GM21423 (cell line): ENCODE data around the gene PPP2R2B.

Experiments
- ATAC-seq: cut with Tn5 transposase; IDR thresholded peaks from one replicate; pipeline ENCODE4 v1.9.1; 2021; ENCODE audit warnings: mild to moderate bottlenecking, moderate library complexity; ENCODE audit not compliant: unreplicated experiment

Gene PPP2R2B

DNA sequence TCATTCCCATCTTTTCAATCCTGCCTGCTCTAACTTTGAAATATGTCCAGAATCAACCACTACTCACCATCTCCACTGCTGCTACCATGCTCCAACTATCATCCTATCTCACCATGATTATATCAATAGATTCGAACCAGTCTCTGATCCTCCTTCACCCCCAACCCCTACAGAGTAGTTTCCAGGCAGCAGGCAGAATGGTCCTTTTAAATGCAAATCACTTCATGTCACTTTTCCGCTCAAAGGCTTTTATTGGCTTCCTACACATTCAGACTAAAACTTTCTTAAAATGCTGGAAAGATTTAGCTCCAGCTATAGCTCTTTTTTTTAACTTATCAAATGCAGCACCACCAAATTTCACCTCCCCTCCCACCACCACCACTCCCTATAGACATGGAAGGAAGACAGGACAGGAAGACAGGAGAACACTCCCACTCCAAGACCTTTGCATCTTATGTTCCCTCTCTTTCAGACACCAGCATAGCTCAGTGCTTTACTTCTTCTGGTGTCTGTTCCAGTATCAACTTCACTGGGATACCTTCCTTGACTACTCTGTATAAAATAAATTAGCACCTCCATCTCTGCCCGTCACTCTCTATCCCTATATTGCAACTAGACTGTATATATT lies 9.9 kb upstream of the PPP2R2B start:
- ATAC-seq: no peak

DNA sequence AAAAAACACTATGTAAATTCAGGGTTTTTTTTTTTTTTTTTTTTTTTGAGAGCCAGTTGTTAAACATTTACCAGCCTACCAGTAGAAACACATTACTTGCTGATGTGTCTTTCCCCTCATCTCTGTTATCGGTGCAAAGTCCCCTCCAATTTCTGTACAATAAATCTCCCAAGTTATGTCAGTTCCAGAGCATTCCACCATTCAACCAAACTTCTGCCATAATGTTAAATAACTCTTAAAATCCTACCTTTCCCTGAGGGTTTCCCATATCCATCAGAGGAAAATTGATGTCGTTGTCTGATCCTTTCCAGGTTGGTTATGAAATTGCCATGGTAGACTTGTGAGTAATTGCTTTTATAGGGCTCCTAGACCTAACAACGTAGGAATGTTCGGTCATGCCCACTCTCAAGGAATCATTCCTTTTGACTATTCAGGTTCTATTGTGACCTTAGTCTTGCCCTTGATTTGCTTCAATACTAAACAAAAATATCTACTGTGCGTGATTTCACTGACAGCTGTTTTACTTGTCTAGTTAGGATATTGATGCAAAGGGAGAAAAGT lies 5.6 kb upstream of the PPP2R2B start:
- ATAC-seq: no peak

DNA sequence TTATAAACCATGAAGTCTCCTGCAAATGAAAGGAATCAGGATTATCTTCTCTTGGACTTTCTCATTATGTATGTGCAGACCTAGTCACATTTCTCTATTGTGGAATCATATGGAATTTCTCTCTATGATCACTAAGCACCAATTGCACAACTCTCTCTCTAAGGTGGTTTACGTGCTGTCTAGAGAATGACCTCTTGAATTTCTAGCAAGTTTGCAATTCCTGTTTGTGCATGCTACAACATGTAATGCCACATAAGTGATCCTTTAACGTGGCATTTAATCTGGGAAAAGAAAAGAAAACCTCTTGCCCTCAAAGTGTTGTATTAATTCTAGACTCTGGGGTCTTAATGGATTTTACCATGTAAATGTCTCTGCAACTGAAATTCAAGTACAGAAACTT lies 5.0 kb upstream of the PPP2R2B start:
- ATAC-seq: no peak

DNA sequence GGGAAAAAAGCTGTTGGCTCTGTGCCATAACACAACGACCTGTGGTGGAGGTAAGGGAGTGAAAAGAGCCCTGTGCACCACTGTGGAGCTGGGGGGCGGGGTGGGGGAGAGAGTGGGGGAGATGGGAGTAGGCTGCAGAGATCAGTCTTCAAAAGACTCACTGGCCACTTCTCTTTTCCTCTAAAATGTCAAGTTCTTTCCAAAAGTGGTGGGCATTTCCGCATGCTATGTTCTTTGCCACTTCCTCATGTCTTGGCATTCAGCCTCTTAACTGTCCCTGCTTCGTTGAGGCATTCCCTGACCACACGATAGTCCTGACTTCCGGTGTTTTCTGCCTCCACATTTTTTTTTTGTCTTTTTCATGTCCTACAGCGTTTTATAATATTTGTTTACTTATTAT lies 2.4 kb upstream of the PPP2R2B start:
- no peak for ATAC-seq

DNA sequence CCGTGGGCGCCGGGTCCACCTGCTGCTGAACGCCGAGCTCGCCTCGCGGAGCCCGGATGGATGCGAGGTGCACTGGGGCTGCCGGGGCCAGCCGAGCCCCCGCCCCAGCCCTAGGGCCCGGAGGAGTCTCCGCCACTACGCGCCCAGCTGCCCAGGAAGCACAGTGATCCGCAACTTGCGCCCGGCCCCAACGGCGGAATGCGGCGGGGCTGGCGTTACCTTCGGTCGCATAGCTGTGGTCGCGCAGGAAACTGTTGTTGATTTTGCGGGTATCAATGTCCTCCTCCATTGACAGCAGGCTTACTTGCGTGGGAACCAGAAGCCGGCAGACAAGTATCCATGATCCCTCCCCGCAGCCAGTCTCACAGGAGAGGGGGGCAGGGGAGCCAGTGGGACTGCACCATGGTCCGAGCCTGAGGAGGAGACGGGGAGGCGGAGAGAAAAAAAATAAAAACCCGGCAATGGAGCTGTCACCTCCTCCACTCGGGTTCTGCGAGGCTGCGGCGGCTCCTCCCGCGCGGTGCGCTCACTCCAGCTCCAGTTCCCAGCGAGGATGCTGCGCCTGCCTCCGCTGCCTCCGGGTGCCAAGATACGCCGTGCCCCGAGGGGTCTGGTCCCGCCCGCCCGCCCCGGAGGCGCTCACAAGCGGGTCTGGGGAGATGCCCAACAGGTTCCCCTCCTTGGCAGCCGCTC lies 628 bp downstream of the PPP2R2B start:
- ATAC-seq: no peak

DNA sequence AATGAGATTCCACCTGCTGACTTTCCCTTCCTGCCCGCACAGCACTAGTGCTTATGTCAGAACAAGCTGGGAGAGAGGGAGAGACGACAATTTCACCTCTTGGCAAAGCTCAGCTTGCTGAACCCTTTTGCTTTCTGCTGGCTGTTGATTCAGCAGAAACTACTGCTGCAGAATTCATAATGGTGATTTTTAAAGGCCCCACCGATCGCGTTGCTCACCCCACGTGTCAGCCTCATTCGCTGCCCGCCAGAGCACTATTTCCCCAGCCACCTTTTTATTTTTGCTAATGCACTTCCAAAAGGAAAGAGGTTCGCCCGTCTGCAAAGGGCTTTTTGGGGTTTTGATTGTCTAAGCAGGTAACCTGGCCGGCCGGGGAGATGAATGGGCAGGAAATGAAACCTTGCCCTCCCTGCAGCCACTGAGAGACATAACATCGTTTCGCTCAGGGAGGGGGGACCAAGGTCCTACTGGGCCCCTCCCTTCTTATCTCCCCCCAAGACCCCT lies 1.3 kb downstream of the PPP2R2B start:
- no peak for ATAC-seq

DNA sequence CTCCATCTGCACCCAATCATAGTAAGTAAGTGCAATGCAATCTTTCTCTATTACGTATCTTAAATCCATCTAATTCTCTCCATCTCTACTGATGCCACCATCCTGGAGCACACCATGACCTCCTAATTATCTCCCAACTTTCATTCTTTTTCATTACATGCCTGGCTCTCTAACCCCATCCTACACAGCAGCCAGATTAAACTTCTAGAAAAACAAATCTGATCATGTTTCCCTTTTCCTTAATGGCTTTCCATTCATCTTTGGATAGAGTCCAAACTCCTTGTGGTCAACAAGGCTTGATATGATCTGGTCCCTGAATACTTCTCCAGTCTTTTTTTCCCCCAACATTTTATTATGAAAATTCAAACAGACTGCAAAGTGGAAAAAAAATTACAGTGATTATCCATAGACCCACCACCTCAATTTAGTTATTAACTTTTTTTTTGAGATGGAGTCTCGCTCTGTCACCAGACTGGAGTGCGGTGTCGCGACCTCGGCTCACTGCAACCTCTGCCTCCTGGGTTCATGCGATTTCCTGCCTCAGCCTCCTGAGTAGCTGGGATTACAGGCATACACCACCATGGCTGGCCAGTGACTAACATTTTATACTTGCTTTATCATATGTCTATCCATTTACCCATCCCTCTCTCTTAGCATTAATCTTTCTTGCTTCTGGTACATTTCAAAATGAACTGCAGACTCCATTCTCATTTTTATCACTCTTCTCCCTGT lies 5.2 kb downstream of the PPP2R2B start:
- ATAC-seq: no peak

DNA sequence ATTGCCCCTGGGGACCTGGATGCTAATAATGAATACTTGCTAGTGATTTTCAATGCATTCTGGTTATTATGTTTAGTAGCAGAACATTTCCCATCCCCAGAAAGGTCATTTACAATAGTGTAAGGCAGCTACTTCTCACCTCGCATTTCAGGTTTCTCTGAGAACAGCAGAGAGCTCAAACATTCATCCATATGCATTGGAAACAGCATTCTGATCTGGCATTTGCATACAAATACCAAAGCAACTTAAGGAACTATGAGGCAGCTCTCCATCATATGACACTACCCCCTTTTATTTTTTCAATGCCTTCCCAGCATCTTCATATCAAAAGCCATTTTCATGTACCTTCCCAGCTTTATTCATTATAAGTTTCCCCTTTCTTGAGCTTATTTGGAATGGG lies 6.4 kb downstream of the PPP2R2B start:
- no peak for ATAC-seq

DNA sequence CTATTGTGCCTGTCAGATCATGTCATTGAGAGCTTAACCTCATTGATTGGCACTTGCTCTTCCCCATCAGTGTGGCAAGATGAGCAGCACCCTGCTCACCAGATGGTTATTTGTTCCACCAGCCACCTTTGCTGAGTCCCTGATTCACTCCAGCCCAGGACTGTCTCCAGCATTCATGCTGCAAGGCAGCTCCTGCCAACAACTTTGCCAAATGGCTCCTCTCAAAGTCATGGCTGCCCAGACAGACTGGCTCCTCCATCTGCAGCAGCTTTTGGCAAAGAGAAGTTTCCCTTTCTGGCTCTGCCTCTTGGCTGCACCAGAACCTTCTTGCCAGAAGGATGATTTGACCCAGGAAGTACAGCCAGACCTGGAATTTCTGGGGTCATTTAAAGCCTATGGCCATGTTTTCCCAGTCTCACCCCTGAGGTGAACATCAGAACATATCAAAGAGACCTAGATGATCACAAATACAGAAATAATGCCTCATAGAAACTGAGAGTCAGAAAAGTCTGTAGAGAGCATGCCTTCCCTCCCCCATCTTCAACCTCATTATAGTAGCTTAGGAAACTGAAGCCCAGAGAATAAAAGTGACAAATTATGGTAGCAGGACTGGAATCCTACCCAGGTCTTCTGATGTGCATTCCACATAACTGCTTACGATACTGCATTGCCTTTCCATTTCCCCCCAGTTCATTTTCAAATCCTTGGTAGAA lies 10.4 kb downstream of the PPP2R2B start:
- ATAC-seq: no peak

DNA sequence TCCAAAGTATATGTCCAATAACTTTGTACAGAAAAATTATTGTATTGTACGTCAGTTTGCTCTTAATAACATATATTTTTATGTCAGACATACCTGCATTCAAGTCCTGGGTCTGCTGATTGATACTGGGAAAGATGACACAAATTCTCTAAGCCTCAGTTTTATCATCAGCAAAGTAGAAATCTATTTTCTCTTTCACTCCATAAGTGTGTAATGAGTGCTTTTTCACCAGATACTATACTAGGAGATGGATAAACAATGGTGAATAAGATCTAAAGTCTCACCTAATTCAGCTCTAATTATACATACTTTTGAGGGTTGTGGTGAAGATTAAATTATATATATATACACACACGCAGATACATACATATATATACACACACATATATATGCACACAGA lies 12.3 kb downstream of the PPP2R2B start:
- no peak for ATAC-seq

DNA sequence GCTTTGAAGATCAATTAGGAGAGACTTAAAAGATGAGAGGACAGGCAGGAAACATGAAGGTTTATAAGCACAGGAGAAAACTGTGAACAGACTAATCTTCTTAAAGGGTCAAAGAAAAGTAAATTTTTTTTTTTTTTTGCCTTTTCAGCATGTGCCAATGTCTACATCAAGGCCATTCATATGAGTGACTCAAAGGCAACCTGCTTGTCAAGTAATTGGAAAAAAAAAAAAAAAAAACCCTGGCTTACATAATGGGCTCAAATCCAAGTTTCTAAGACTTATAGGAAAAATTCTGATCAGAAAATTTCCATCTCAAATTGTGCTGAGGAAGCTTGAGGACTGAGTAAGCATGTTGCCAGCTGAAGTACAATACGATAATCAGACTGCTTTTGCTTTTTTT lies 15.9 kb downstream of the PPP2R2B start:
- ATAC-seq: no peak

DNA sequence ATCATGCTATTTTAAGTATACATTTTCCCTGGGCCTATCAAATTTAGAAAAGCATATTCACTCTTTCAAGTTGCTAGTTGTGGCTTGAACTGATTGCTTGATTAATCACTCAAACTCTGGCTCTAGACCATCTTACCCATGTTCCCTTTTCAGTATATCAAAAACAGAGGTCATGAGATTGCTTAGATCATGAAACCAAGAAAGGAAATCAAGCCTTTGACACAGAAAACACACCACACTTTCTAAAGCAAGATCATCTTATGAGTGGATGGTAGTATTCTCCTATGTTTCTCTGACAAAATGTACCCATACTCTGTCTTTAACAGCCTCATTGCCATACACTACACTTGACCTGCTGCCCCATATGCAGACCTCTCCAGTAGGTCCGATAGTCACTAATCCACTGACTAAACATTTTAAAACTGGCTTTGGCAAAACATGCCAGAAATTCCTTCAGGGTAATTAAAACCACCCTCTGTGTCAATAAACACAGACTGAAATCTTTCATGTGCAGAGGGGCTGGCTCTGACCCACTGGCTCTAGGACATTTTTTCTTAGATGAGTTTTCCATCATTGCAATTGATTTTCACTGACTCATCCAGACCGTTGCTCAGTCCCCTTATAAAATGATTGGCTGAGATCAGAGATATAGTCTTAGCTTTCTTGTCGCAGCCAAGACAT lies 18.2 kb downstream of the PPP2R2B start:
- ATAC-seq: no peak

DNA sequence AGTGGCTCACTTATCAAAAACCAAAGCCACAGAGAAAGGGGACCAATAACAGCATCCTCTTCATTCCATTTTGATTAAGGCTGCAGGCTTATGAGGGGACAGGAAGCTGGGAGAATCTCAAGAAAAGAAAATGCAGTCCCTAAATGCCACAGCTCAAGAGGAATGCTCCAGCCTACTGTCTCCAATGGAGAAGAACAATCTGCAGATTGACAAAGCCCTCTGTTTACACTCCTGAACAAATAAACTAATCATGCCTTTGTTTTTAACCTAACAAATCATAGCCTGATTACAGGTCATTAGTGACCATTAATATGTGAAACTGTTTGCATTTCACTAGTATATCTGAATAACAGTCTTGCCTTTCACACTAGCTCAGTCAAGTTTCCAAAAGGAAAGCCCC lies 26.5 kb downstream of the PPP2R2B start:
- no peak for ATAC-seq

DNA sequence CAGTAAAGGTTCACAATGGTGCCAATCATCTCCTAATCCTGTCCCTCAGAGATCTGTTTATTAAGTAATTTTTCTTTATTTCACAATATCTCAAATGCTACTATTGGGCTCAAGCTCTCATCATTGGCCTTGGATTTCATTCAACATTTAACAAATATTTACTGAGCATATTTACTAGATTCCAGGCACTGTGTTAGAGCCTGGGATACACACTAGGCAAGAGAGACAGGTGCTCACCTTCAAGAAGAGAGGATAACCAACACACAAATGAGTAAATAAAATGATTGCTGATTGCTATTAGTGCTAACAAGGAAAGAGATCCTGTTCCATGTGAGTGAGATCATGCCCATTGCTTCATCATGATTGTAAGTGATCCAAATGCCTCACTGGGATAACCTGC lies 27.4 kb downstream of the PPP2R2B start:
- no peak for ATAC-seq

DNA sequence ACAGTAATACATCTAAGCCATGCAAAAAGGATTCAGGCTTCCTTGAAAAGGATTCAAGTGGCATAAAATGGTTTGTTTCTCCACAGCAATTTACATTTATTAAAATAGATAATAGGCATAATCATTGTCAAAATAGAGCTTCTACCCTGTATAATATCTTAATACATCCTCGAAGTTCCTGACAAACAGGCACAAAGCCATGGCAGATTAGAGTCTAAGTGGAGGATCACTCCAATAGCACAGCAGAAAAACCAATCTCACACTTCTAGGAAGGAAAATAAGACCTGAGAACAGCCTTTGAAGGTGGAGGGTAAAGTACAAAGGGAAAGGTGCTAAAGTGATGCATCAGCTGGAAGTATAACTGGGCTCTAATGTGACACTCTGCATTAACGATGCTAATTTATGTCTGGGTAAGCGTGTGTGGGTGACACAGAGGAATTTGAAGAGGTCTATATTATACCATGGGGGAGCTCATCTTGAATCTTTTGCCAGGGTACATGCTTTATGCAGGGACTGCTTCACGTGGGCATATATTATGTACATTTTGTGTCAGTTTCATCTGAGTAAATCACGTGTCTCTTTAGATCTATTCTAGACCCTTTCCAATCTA lies 28.8 kb downstream of the PPP2R2B start:
- ATAC-seq: no peak

DNA sequence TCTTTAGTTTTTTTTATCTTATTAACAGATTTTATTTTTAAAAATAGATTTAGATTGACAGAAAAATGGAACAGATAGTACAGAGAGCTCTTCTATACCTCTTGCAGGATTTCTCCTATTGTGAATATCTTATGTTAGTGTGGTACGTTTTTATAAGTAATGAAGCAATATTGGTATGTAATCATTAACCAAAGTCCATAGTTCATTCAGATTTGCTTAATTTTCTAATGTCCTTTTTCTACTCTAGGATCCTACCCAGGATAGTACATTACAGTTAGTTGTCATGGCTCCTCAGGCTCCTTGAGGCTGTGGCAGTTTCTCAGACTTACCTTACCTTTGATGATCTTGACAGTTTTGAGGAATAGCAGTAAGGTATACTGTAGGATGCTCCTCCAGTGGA lies 30.4 kb downstream of the PPP2R2B start:
- ATAC-seq: no peak

DNA sequence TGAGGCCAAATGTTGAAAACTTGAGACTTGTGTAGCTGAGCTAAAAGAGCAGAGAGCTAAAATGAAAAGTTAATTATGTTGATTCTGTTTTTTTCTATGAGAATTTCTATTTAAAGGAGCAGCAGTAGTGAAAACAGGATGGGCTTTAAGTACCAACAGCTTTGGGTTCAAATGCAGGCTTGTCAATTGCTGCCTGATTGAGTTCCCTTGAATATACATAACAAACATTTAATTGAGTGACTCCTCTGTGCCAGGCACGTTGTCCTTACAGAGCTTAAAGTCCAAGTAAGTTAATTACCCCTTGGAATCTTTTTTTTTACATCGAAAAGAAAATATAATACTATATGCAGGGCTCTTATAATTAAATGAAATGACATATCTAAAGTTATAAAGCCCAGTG lies 38.5 kb downstream of the PPP2R2B start:
- ATAC-seq: no peak

DNA sequence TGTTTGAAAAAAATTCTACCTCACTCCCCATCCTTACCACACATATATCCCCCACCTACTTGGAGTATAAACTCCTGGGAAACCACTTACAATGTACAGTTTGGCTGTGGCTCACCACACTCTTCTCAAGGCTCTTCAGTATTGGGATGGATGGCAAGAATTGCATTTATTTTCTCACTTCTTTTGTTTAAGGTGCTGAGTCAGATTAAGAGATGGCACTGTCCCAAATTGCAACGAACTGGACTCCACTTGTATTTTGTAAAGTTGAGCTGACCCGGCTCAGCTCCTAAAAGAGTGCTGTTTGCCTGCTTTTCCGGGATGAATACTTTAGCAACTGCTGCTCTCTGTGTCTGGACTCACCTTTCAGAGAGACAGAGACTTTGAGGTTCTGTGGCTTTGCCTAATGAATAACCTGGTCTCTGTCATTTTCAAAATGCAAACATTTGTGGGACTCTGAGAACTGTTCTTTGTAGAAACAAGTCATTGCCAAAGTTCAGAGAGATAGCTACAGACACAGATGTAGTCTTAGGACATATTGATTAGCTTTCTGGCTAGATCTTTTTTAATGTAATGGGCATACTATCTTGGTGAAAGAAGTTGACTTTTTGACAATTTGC lies 42.2 kb downstream of the PPP2R2B start:
- ATAC-seq: no peak

DNA sequence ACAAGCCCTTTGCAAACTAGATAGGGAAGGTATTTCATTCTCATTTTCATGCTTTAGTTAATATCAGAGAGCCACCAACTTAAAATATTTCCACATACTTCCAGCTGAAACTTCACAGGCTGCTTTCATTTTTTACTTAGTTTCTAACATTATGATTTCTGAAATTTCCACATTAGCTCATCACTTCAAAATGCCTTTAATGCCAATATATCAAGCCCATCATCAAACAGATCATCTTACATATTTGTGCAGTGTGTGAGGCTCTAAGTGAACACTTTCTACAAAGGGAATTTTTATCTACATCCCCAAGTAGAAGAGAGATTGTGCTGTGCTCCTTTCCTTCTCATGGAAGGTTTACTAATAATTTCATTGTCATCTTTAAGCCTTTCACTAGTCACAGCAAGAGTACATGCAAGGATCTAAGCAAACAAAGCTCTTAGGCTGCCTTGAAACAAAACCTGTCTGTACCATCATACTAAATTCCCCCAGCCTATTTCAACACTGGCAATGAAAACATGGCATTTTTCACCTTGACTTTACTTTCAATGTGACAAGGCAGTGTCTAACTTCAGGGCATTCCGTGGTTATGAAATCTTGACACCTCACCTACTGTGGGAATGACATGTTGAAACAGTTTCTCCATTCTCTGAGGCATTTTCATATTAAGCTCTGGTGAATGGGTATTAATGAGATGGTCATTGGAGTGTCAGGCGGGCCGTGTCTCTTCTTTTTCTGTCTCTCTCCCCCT lies 45.4 kb downstream of the PPP2R2B start:
- no peak for ATAC-seq
